ENCODE measurements around the gene SUPT20H. TPM values are rescaled to one million over a fixed set of nuclear protein-coding genes. Genes with fewer than 3 reads are reported as not detected.

Gene SUPT20H
- total RNA-seq, 1 donor from 2014 or later, result 9.9 TPM

GRCh38 chr13:37094099-37094498 is 34.6 kb upstream of the SUPT20H start:
- intact Hi-C loops (cut with DNase I), result no loop called here
- Histone ChIP-seq H3K9me3 (no peaks in the 10 kb centered on the region), H3K27me3 (no peaks in the 10 kb centered on the region), H3K36me3 (no peaks in the 10 kb centered on the region), H3K4me3 (no peak overlapping the region), H3K4me1 (no peaks in the 10 kb centered on the region), H3K27ac (no peak overlapping the region)
- TF ChIP-seq, protein P1, sequence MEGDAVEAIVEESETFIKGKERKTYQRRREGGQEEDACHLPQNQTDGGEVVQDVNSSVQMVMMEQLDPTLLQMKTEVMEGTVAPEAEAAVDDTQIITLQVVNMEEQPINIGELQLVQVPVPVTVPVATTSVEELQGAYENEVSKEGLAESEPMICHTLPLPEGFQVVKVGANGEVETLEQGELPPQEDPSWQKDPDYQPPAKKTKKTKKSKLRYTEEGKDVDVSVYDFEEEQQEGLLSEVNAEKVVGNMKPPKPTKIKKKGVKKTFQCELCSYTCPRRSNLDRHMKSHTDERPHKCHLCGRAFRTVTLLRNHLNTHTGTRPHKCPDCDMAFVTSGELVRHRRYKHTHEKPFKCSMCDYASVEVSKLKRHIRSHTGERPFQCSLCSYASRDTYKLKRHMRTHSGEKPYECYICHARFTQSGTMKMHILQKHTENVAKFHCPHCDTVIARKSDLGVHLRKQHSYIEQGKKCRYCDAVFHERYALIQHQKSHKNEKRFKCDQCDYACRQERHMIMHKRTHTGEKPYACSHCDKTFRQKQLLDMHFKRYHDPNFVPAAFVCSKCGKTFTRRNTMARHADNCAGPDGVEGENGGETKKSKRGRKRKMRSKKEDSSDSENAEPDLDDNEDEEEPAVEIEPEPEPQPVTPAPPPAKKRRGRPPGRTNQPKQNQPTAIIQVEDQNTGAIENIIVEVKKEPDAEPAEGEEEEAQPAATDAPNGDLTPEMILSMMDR (IDR thresholded peaks at IDR 0.05), result no peak
- DNase-seq (ENCODE audit: low spot score in 2 of 2), result no peak

- TF ChIP-seq, protein P1 (IDR thresholded peaks at IDR 0.05), result no peak
- Histone ChIP-seq H3K9me3 (no peaks in the 10 kb centered on the region), H3K4me3 (no peak overlapping the region), H3K36me3 (no peaks in the 10 kb centered on the region), H3K27me3 (no peaks in the 10 kb centered on the region), H3K27ac (no peak overlapping the region), H3K4me1 (no peaks in the 10 kb centered on the region)
- no peak for DNase-seq (ENCODE audit: low spot score in 2 of 2)
- intact Hi-C loops (cut with DNase I), result no loop called here
Observed at GRCh38 chr13:37091835-37092234, 32.3 kb upstream of the SUPT20H start.

GRCh38 chr13:37090912-37091311 is 31.4 kb upstream of the SUPT20H start:
- no peaks in the 10 kb centered on the region for H3K36me3 ChIP-seq
- no peaks in the 10 kb centered on the region for H3K9me3 ChIP-seq
- TF ChIP-seq, protein P1 (IDR thresholded peaks at IDR 0.05), result no peak
- DNase-seq (ENCODE audit: low spot score in 2 of 2), result no peak
- no peak overlapping the region for H3K4me3 ChIP-seq
- no peaks in the 10 kb centered on the region for H3K4me1 ChIP-seq
- no peaks in the 10 kb centered on the region for H3K27me3 ChIP-seq
- intact Hi-C loops (cut with DNase I), result no loop called here
- no peak overlapping the region for H3K27ac ChIP-seq

- H3K9me3 ChIP-seq, result no peaks in the 10 kb centered on the region
- no peaks in the 10 kb centered on the region for H3K4me1 ChIP-seq
- DNase-seq (ENCODE audit: low spot score in 2 of 2), result no peak
- intact Hi-C loops (cut with DNase I), result no loop called here
- H3K4me3 ChIP-seq, result no peak overlapping the region
- H3K36me3 ChIP-seq, result no peaks in the 10 kb centered on the region
- TF ChIP-seq, protein P1 (IDR thresholded peaks at IDR 0.05), result no peak
- H3K27me3 ChIP-seq, result no peaks in the 10 kb centered on the region
- H3K27ac ChIP-seq, result no peak overlapping the region
Observed at GRCh38 chr13:37089495-37089894, 30.0 kb upstream of the SUPT20H start.

GRCh38 chr13:37087486-37087885 is 28.0 kb upstream of the SUPT20H start:
- Histone ChIP-seq H3K27me3 (no peaks in the 10 kb centered on the region), H3K27ac (no peak overlapping the region), H3K9me3 (no peaks in the 10 kb centered on the region), H3K4me1 (no peaks in the 10 kb centered on the region), H3K36me3 (no peaks in the 10 kb centered on the region), H3K4me3 (no peak overlapping the region)
- TF ChIP-seq, protein P1 (IDR thresholded peaks at IDR 0.05), result no peak
- intact Hi-C loops (cut with DNase I), result no loop called here
- DNase-seq (ENCODE audit: low spot score in 2 of 2), result no peak

- Histone ChIP-seq H3K4me1 (no peaks in the 10 kb centered on the region), H3K4me3 (no peak overlapping the region), H3K27me3 (no peaks in the 10 kb centered on the region), H3K27ac (no peak overlapping the region), H3K9me3 (no peaks in the 10 kb centered on the region), H3K36me3 (no peaks in the 10 kb centered on the region)
- intact Hi-C loops (cut with DNase I), result no loop called here
- DNase-seq (ENCODE audit: low spot score in 2 of 2), result no peak
- TF ChIP-seq, protein P1 (IDR thresholded peaks at IDR 0.05), result no peak
Observed at GRCh38 chr13:37085606-37086005, 26.1 kb upstream of the SUPT20H start.

All from ascending aorta (tissue), 2 donors.